HG02678 (cell line): ENCODE results near the gene GADD45B.
"Not testable (repeated sequence)": the region's sequence is repeated elsewhere in the genome, so short reads cannot be mapped to it uniquely, and the experiment has no call there.

Source experiments
- ATAC-seq: cut with Tn5 transposase; IDR thresholded peaks from one replicate; pipeline ENCODE4 v1.9.1; 2021; ENCODE audit warnings: mild to moderate bottlenecking, moderate library complexity; ENCODE audit not compliant: unreplicated experiment

The GADD45B gene

GRCh38 chr19:2468596-2468995, 7.3 kb upstream of the GADD45B start:
- ATAC-seq = no peak

- no peak for ATAC-seq
Measured at GRCh38 chr19:2469102-2469914, 6.6 kb upstream of the GADD45B start.

- not testable (repeated sequence) for ATAC-seq
Measured at GRCh38 chr19:2469915-2470200, 6.1 kb upstream of the GADD45B start.

- peak; percentile 31 for ATAC-seq
Measured at GRCh38 chr19:2474232-2475017, 1.5 kb upstream of the GADD45B start.

GRCh38 chr19:2475018-2475701, 767 bp upstream of the GADD45B start:
- ATAC-seq = peak; percentile 9

GRCh38 chr19:2476451-2477140, 669 bp downstream of the GADD45B start:
- ATAC-seq = no peak

GRCh38 chr19:2477141-2477710, 1.3 kb downstream of the GADD45B start:
- no peak for ATAC-seq

- no peak for ATAC-seq
Measured at GRCh38 chr19:2477732-2478191, 1.8 kb downstream of the GADD45B start.

DNA sequence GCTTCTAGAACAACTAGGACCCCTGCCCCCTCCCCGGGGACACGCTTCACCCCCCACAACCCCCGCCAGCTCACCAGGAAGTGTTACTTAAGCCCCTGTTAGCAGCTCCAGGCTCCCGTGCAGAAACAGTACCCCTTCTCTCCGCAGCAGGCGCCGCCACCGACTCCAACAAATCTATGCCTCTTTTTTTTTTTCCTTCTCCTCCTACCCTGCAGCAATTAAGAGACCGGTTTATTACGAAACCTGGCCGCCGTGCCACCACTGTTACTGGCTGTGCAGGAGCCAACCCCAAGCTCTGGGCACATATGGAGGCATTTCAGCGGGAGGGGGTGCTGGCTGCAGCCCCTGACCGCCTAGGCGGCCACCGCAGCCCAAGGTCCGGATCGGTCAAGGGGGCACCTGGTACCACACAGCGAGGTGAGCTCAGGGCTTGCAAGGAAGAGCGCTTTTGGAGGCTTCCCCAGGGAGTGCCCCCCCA, 2.4 kb downstream of the GADD45B start:
- ATAC-seq = no peak

DNA sequence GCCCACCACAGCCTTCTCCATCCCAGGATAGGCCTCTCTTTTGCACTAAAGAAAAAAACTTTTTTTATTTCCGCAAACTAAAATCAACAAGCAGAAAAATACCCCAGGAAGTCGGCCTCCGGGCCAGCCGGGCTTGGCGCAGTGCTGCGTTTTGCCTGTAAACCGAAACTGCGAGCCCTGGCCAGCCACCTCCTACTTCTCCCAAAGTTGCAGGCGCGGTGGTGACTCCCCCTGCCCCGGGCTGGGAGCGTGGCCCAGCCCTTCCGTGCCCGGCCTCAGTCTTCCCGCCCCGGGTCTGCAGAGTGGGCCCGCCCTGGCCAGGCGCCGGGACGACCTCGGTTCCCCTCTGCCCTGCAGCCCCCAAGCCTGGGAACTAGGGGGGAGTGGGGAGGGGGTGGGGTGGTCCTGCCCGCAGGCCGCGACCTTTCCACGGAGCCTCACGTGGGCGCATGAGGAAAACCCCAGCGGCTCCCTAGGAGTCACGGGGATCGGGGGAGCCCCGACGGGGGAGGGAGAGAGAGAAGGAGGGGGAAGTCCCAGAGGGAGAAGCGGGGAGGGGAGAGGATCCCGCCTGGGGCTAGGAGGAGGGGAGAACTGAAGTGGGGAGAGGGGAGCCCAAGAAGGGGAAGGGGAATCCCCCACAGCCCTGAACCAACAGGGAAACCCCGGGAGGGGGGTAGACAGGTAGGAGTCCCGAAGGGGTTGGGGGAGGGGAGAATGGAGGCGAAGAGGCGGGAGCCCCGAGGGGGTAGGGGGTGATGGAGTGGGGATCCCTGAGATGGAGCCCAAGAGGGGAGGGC, 3.0 kb downstream of the GADD45B start:
- no peak for ATAC-seq

DNA sequence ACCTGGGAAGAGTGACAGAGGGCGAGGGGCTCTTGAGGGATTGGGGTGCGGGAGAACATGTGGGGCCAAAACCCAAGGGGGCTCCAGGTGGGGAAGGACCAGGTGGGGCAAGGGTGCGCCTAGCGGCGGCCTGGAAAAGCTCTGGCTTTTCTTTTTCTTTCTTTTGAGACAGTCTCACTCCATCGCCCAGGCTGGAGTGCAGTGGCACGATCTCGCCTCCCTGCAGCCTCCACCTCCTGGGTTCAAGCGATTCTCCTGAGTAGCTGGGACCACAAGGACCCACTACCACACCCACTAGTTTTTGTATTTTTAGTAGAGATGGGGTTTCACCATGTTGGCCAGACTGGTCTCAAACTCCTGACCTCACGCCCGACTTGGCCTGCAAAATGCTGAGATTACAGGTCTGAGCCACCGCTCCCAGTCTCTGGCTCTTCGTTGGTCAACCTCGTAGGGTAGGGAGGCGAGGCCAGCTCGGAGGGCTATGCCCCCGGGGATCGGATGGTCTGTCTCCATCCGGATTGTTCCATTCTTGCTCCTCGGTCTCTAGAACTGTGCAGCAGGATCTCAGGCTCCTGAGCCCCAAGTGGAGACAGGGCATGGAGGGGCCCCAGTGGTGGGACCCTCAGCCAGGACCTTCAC, 3.7 kb downstream of the GADD45B start:
- ATAC-seq = no peak

- no peak for ATAC-seq
Measured at GRCh38 chr19:2481466-2481865, 5.5 kb downstream of the GADD45B start.

DNA sequence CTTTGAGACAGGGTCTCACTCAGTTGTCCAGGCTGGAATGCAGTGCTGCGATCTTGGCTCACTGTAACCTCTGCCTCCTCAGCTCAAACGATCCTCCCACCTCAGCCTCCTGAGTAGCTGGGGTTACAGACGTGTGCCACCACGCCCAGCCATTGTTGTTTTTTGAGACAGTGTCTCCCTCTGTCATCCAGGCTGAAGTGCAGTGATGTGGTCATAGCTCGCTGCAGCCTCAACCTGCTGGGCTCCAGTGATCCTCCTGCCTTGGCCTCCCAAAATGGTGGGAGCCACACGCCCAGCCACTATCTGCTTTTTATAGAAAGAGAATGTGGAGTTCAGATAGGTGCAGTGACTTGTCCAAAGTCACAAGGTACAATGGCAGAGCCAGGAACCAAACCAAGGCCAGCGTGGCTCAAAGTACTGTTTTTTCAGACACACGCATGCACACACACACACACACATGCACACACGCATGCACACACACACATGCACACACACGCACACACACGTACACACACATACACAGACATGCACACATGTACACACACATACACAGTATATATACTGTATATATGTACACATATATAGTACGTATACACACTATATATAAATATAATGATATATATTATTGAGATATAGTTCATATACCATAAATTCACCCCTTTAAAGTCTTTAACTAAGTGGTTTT, 6.6 kb downstream of the GADD45B start:
- no peak for ATAC-seq

DNA sequence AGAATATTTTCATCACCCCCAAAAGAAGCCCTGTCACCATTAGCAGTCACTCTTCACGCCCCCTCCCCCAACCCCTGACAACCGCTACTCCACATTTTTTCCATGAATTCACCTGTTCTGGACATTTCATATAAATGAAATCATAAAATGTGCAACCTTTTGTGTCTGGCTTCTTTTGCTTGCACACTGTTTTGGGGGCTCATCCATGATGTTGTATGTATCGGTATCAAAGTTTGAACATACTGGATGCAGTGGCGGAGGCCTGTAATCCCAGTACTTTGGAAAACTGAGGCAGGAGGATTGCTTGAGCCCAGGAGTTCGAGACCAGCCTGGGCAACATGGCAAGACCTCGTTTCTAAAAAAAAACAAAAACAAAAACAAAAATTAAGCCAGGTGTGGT, 7.2 kb downstream of the GADD45B start:
- ATAC-seq = no peak

DNA sequence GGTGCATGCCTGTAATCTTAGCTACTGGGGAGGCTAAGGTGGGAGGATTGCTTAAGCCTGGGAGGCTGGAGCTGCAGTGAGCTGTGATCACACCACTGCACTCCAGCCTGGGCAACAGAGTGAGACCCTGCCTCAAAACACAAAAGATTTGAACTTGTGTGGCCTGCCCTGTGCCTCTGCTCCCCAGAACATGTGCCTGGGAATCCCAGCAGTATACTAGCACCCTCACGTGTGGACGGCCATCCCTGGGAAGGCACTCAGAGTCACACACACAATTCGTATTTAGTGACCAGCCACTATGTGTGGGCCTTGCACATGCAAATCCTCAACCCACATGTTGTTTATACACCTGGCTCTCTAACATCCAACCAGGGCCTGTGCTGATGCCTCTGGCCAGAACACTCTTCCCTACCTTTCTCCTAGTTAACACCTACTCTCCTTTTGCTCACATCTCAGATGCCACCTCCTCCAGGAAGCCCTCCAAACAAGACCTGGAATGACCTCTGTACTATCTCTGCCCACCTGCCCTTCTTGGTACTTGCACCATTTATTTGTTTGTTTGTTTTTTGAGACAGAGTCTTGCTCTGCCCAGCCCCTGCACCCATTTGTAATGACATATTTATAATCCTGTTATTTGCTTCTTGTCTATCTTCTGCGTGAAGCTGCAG, 7.7 kb downstream of the GADD45B start:
- ATAC-seq = no peak

DNA sequence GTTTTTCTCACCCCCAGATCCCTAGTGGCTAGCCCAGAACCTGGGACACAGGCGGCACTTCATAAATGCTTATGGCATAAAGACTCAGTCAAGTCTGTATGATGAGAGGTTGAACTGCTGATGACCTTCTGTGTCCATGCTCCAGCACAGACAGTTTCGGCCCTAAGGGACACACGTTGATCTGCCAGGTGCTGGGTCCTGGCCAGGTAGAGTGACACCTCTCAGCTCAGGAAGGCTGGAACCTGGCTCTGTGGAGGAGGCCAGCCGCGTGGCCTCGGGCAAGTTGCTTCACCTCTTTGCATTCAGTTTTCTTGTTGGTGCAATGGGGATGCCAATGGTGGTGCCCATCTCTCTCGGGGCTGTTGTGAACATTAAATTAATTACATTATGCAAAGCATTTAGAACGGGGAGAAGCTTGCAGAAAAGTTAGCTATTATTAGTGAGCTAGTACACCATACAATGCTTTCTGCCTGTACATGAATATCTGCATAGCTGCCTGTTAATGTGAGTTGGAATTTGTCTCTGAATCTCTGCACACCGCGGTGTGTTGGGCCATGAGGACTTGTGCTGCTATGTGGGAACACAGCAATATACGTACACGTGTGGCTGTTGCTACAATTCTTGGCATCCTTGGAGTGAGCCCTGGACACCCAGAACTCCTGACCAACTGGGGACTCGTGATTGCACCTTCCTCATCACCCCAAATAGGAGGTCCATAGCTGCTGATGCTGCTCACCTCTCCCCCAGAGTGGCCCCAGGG, 8.4 kb downstream of the GADD45B start:
- no peak for ATAC-seq

- no peak for ATAC-seq
Measured at GRCh38 chr19:2485428-2485827, 9.5 kb downstream of the GADD45B start.

GRCh38 chr19:2487090-2487489, 11.2 kb downstream of the GADD45B start:
- ATAC-seq = no peak
